HUES48 (cell line): ENCODE data around the gene CYP2A6.
A peak's percentile ranks its signal among the peaks of the same experiment; 100 is the strongest.
"Not testable (repeated sequence)": the region's sequence is repeated elsewhere in the genome, so short reads cannot be mapped to it uniquely, and the experiment has no call there.

Experiments used
- H3K27ac ChIP-seq: one replicate; pipeline ENCODE4 v1.7.0; 2013; ENCODE audit warnings: low read depth, low read length, inconsistent platforms
- H3K27me3 ChIP-seq: 2 replicates; pipeline ENCODE4 v1.6.1; 2013; ENCODE audit warnings: mild to moderate bottlenecking, low read length; ENCODE audit not compliant: control insufficient read depth, insufficient read depth
- H3K36me3 ChIP-seq: 2 replicates; pipeline ENCODE4 v1.6.1; 2013; ENCODE audit warnings: low read length; ENCODE audit not compliant: control insufficient read depth, insufficient read depth
- H3K4me1 ChIP-seq: 2 replicates; pipeline ENCODE4 v1.6.1; 2013; ENCODE audit warnings: mild to moderate bottlenecking, low read length; ENCODE audit not compliant: control insufficient read depth, insufficient read depth
- H3K4me3 ChIP-seq: 2 replicates; pipeline ENCODE4 v1.5.1; 2013; ENCODE audit warnings: mild to moderate bottlenecking, low read depth, low read length
- H3K9ac ChIP-seq: 2 replicates; pipeline ENCODE4 v1.6.1; 2013; ENCODE audit warnings: mild to moderate bottlenecking, low read depth, low read length, moderate library complexity
- H3K9me3 ChIP-seq: 2 replicates; pipeline ENCODE4 v1.6.1; 2013; ENCODE audit warnings: low read length; ENCODE audit not compliant: control insufficient read depth, insufficient read depth

The CYP2A6 gene

GRCh38 chr19:40826699-40827385, 23.4 kb downstream of the CYP2A6 start:
- not testable (repeated sequence) for H3K27ac ChIP-seq, H3K4me1 ChIP-seq, H3K36me3 ChIP-seq, H3K27me3 ChIP-seq, H3K9me3 ChIP-seq, H3K9ac ChIP-seq, H3K4me3 ChIP-seq

DNA sequence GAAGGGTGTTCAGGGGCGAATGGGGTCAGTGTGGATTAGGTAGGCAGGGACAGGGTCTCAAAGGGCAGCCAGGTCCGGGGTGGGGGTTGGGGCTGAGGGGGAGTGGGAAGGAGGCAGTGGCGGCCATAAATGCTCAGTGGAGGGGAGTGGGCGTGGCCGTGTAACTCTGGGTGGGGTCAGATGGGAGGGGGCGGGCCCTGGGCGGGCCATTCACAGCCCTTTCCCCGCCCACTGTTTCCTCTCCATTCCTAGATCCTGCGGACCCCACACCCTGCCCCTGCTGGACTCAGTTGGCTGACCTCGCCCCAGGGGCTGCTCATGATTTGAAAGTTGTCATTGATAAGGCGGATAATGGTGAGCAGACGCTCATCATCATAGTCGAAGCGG, 23.9 kb downstream of the CYP2A6 start:
- H3K27ac ChIP-seq, H3K36me3 ChIP-seq, H3K27me3 ChIP-seq, H3K4me3 ChIP-seq, H3K9ac ChIP-seq, H3K4me1 ChIP-seq, H3K9me3 ChIP-seq: not testable (repeated sequence)

DNA sequence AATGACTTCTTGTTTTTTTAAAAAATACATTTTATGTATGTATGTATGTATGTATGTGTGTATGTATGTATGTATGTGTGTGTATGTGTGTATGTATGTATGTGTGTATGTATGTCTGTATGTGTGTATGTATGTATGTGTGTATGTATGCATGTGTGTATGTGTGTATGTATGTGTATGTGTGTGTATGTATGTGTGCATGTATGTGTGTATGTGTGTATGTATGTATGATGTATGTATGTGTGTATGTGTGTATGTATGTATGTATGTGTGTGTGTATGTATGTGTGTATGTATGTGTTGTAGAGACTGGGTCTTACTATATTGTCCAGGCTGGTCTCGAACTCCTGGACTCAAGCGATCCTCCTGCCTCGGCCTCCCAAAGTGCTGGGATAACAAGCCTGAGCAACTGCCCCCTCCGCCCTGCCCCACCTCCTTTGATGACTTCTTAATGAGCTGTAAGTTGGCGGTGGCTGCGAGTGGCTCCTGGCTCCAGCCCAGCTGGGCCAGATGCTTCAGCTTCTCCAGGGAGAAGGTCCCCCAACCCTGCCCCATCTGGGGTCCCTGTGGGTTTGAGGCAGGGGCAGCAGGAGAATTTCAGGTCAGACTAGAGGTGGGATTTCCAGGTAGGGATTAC, 24.7 kb downstream of the CYP2A6 start:
- H3K4me1 ChIP-seq, H3K4me3 ChIP-seq, H3K27me3 ChIP-seq: not testable (repeated sequence)

DNA sequence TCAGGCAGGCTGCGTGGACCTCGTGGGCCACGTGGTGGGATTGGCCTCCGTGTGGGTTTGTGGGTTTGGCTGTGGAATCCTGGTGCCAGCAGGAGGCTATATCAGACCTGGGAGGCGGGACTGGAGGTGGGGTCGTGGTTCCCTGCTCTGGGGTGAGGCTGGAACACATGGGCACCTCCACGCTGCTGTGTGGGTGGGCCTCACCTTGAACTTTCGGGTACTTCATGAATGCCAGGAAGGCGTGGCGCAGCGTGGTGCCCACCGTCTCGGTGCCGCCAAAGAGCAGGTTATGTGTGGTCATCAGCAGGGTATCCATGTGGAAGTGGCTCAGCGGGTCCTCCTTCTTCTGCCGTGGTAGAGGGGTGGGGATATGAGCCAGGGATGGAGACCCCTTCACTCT, 25.3 kb downstream of the CYP2A6 start:
- H3K4me1 ChIP-seq, result not testable (repeated sequence)

More for the DNA sequence above, 24.7 kb downstream of the CYP2A6 start:
- H3K9me3 ChIP-seq, H3K9ac ChIP-seq, H3K36me3 ChIP-seq, H3K27ac ChIP-seq: not testable (repeated sequence)

GRCh38 chr19:40822704-40823553, 27.3 kb downstream of the CYP2A6 start:
- H3K4me3 ChIP-seq, result not testable (repeated sequence)

More for the DNA sequence above, 25.3 kb downstream of the CYP2A6 start:
- H3K4me3 ChIP-seq, H3K36me3 ChIP-seq, H3K27ac ChIP-seq, H3K9ac ChIP-seq, H3K27me3 ChIP-seq, H3K9me3 ChIP-seq: not testable (repeated sequence)

GRCh38 chr19:40822161-40822560, 28.1 kb downstream of the CYP2A6 start:
- no peaks in the 10 kb centered on the region for H3K4me1 ChIP-seq
- H3K27ac ChIP-seq, result no peak overlapping the region
- no peaks in the 10 kb centered on the region for H3K27me3 ChIP-seq
- no peaks in the 10 kb centered on the region for H3K36me3 ChIP-seq
- no peak overlapping the region for H3K9ac ChIP-seq
- H3K9me3 ChIP-seq, result no peaks in the 10 kb centered on the region
- no peak overlapping the region for H3K4me3 ChIP-seq

More at GRCh38 chr19:40822704-40823553, 27.3 kb downstream of the CYP2A6 start:
- H3K36me3 ChIP-seq, H3K9me3 ChIP-seq, H3K27me3 ChIP-seq, H3K27ac ChIP-seq, H3K4me1 ChIP-seq, H3K9ac ChIP-seq: not testable (repeated sequence)

DNA sequence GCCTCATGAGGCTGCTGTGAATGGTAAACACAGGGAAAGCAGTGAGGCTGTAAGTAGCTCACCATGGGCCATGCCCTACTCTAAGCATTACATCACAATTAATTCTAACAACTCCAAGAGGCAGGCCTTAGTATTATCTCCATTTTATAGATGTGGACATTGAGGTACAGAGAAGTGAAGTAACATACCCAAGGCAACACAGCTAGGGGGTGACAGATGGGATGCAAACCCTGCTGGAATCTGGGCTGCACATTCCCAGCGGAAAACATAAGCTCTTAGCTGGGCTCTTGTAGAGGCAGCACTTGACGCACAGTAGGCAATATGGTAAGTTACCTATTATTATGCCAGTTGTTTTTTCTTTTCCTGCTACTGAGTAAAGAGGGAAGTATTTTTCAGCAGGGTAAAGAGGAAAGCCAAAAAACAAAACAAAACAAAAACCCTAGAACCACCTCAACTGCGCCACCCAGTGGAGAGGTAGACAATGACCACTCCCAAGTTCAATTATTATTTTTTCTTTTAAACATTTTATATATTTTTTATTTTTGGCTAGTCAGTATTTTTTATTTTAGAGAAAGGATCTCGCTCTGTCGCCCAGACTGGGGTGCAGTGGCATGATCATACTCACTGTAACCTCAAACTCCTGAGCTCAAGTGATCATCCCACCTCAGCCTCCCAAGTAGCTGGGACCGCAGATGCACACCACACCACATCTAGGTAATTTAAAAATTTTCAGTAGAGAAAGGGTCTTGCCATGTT, 30.6 kb downstream of the CYP2A6 start:
- not testable (repeated sequence) for H3K27ac ChIP-seq, H3K36me3 ChIP-seq

DNA sequence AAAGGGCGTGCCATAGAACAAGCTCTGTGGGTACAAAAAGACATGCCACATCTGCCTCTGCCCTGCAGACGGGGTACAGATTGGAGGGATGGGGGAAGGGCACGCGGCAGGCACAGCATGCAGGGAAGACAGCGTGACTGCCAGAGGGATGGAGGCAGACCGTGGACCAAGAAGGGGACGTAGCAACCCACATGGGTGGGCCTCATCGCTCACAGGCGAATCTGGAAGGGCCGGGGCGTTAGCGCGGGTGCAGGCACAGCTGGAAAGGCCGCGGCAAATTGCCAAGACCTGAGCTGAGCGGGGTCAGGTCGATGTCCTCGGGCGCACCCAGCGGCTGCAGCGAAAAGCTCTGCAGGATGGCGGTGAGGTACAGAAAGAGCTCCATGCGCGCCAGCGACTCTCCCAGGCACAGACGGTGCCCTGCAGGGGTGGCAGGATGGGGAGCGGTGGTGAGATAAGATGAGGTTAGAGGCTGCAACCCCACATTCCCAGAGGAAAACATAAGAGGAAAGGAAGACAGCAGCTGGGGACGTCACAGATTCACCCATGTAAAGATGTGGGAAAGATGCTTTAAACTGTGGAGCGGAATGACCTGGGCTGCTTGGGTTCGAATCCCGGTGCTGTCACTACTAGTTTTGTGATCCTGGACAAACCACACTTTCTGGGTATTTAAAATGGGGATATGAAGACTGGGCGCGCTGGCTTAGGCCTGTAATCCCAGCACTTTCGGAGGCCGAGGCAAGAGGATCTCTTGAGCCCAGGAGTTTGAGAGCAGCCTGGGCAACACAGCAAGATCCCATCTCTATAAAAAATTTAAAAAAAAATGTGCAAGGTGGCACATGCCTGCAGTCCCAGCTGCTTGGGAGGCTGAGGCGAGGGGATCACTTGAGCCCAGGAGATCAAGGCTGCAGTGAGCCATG, 31.5 kb downstream of the CYP2A6 start:
- not testable (repeated sequence) for H3K4me1 ChIP-seq, H3K27me3 ChIP-seq, H3K9me3 ChIP-seq, H3K9ac ChIP-seq, H3K27ac ChIP-seq, H3K36me3 ChIP-seq
- H3K4me3 ChIP-seq, result peak overlapping the region; percentile 31; the same call in 1 of the 2 replicates

More for the DNA sequence above, 30.6 kb downstream of the CYP2A6 start:
- not testable (repeated sequence) for H3K4me1 ChIP-seq, H3K27me3 ChIP-seq, H3K9me3 ChIP-seq, H3K9ac ChIP-seq, H3K4me3 ChIP-seq

DNA sequence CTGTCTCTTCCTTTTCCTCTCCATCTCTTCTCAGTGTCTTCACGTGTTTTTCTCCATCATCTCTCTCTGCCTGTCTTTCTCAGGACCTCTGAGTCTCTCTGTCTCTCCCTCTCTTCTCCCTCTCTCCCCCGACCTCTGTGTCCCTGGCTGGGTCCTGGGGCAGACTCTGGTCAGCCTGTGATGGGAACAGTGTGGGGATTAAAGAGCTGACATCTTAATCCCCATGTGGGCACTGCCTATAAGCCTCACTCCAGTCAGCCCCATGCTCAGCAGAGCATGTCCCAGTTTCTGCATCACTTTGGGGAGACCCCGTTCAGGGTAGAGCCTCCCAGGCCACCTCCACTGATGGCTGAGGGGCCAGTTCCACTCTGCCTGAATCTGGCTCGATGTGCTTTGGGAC, 35.0 kb downstream of the CYP2A6 start:
- peaks cover 15% of the 10 kb centered on the region for H3K4me1 ChIP-seq

DNA sequence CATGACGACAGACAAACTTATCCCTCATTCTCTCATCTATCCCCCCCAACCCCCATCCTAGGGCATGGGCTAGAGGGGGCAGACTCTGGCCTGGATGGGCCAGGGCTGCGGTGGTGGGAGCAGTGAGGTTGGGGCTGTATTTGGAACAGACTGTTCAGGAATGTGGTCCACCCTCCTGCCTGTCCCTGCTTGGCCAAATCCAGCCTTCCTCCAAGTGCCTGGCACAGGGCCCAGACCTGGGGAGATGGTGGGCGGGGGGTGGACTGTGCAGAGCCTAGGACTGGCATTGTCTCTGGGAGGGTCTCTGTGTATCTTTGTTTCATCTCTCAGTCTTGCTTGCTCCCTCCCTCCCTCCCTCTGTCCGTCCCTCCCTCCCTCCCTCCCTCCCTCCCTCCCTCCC, 37.1 kb downstream of the CYP2A6 start:
- H3K36me3 ChIP-seq, result peaks cover 10% of the 10 kb centered on the region
- H3K9me3 ChIP-seq, result no peaks in the 10 kb centered on the region
- peaks cover 22% of the 10 kb centered on the region for H3K4me1 ChIP-seq
- H3K27ac ChIP-seq, result no peak overlapping the region
- H3K4me3 ChIP-seq, result no peak overlapping the region
- no peak overlapping the region for H3K9ac ChIP-seq
- H3K27me3 ChIP-seq, result peaks cover 14% of the 10 kb centered on the region

More for the DNA sequence above, 35.0 kb downstream of the CYP2A6 start:
- no peaks in the 10 kb centered on the region for H3K9me3 ChIP-seq
- no peaks in the 10 kb centered on the region for H3K36me3 ChIP-seq
- H3K4me3 ChIP-seq, result no peak overlapping the region
- H3K9ac ChIP-seq, result no peak overlapping the region
- H3K27me3 ChIP-seq, result peaks cover 14% of the 10 kb centered on the region
- no peak overlapping the region for H3K27ac ChIP-seq
